Trophoblast cell (in vitro differentiated cells and primary cell): ENCODE results near the gene C1GALT1C1.
A peak's percentile ranks its signal among the peaks of the same experiment; 100 is the strongest.
"Not testable (repeated sequence)": the region's sequence is repeated elsewhere in the genome, so short reads cannot be mapped to it uniquely, and the experiment has no call there.

Experiments
- DNase-seq, 2 donors: peaks; one replicate each; pipeline ENCODE4 v3.0.0-alpha.2; 2016
- H2AFZ ChIP-seq: 2 replicates; pipeline ENCODE4 v1.6.1; 2013; ENCODE audit warnings: low read length, moderate library complexity, mild to moderate bottlenecking; ENCODE audit not compliant: insufficient read depth, poor library complexity
- H2AK5ac ChIP-seq: 2 replicates; pipeline ENCODE4 v1.6.1; 2013; ENCODE audit warnings: mild to moderate bottlenecking, low read length
- H2BK120ac ChIP-seq: 2 replicates; pipeline ENCODE4 v1.6.1; 2013; ENCODE audit warnings: low read length, mild to moderate bottlenecking, moderate library complexity; ENCODE audit not compliant: insufficient read depth, poor library complexity
- H2BK12ac ChIP-seq: 2 replicates; pipeline ENCODE4 v1.6.1; 2013; ENCODE audit warnings: mild to moderate bottlenecking, low read length, moderate library complexity
- H2BK5ac ChIP-seq: 2 replicates; pipeline ENCODE4 v1.6.1; 2013; ENCODE audit warnings: low read length, low read depth, moderate library complexity, mild to moderate bottlenecking; ENCODE audit not compliant: poor library complexity
- H3K14ac ChIP-seq: 2 replicates; pipeline ENCODE4 v1.6.1; 2013; ENCODE audit warnings: mild to moderate bottlenecking, low read length
- H3K18ac ChIP-seq: 2 replicates; pipeline ENCODE4 v1.6.1; 2013; ENCODE audit warnings: mild to moderate bottlenecking, low read length
- H3K23ac ChIP-seq: 2 replicates; pipeline ENCODE4 v1.6.1; 2013; ENCODE audit warnings: low read length
- H3K27ac ChIP-seq: 2 replicates; pipeline ENCODE4 v1.5.1; 2013; ENCODE audit warnings: low read depth, mild to moderate bottlenecking, inconsistent platforms, low read length, moderate library complexity
- H3K27me3 ChIP-seq: 2 replicates; pipeline ENCODE4 v1.6.1; 2013; ENCODE audit warnings: inconsistent platforms, mild to moderate bottlenecking, low read length, moderate library complexity; ENCODE audit not compliant: insufficient read depth
- H3K36me3 ChIP-seq, 2 experiments: 1 replicate in 1 of 2; 2 replicates in 1 of 2; pipeline ENCODE4 v1.6.1; 2013; ENCODE audit warnings: low read length in 2 of 2, mild to moderate bottlenecking in 2 of 2, moderate library complexity in 1 of 2; ENCODE audit not compliant: insufficient read depth in 2 of 2, control insufficient read depth in 1 of 2
- H3K4ac ChIP-seq: 2 replicates; pipeline ENCODE4 v1.6.1; 2013; ENCODE audit warnings: low read depth, mild to moderate bottlenecking, low read length, moderate library complexity
- H3K4me1 ChIP-seq, 2 experiments: 1 replicate in 1 of 2; 2 replicates in 1 of 2; pipeline ENCODE4 v1.6.1; 2013; ENCODE audit warnings: low read length in 2 of 2, mild to moderate bottlenecking in 2 of 2, moderate library complexity in 1 of 2; ENCODE audit not compliant: insufficient read depth in 2 of 2, control insufficient read depth in 1 of 2
- H3K4me2 ChIP-seq: 2 replicates; pipeline ENCODE4 v1.6.1; 2013; ENCODE audit warnings: inconsistent platforms, mild to moderate bottlenecking, low read length, moderate library complexity
- H3K4me3 ChIP-seq: 2 replicates; pipeline ENCODE4 v1.5.1; 2013; ENCODE audit warnings: mild to moderate bottlenecking, low read depth, low read length, inconsistent platforms
- H3K79me1 ChIP-seq: one replicate; pipeline ENCODE4 v1.6.1; 2013; ENCODE audit warnings: low read length
- H3K79me2 ChIP-seq: 2 replicates; pipeline ENCODE4 v1.6.1; 2013; ENCODE audit warnings: low read length, mild to moderate bottlenecking; ENCODE audit not compliant: control insufficient read depth, insufficient read depth, poor library complexity
- H3K9ac ChIP-seq: 2 replicates; pipeline ENCODE4 v1.6.1; 2013; ENCODE audit warnings: mild to moderate bottlenecking, low read length
- H3K9me3 ChIP-seq: 2 replicates; pipeline ENCODE4 v1.6.1; 2013; ENCODE audit warnings: low read depth, mild to moderate bottlenecking, control low read depth, inconsistent platforms, low read length; ENCODE audit not compliant: insufficient read depth
- H4K12ac ChIP-seq: 2 replicates; pipeline ENCODE4 v1.6.1; 2013; ENCODE audit warnings: low read depth, mild to moderate bottlenecking, low read length, moderate library complexity
- H4K8ac ChIP-seq: 2 replicates; pipeline ENCODE4 v1.6.1; 2013; ENCODE audit warnings: low read depth, mild to moderate bottlenecking, low read length, moderate library complexity
- H4K91ac ChIP-seq: one replicate; pipeline ENCODE4 v1.6.1; 2013; ENCODE audit warnings: low read depth, mild to moderate bottlenecking, low read length, moderate library complexity
- WGBS: extraction: QIAGEN DNeasy Blood & Tissue Kit; methylation state at CpG from one replicate; pipeline ENCODE4 v1.1.7; 2013; ENCODE audit warnings: missing lambda C conversion rate; ENCODE audit not compliant: insufficient read length, insufficient coverage; ENCODE audit errors: extremely low coverage; 5-methylcytosine and 5-hydroxymethylcytosine counted together

Gene C1GALT1C1

DNA sequence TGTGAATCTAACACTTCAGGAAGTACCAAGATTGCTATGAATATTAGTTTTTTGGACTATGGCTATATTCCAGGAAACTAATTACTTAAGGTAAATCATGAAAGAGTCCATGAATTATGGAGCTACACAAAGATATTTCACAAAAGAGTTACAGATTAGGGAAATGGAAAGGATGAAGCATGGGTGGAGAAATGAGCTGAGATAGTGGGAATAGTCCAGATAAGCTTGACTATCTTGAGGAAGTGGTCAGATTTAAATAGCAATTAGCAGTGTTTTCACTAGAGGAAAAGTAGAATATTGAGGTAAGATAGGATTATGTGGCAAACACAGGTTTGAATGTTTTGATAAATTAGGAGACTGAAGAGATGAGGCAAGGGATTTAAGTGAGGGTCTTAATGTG, 42.1 kb upstream of the C1GALT1C1 start:
- H3K9ac ChIP-seq: no peak overlapping the region
- H3K4me2 ChIP-seq: no peak overlapping the region
- H3K36me3 ChIP-seq: no peaks in the 10 kb centered on the region
- no peak overlapping the region for H3K18ac ChIP-seq
- H2BK5ac ChIP-seq: no peak overlapping the region
- no peak overlapping the region for H3K27ac ChIP-seq
- no peak overlapping the region for H4K8ac ChIP-seq
- H3K4me3 ChIP-seq: no peak overlapping the region
- H3K9me3 ChIP-seq: no peaks in the 10 kb centered on the region
- no peaks in the 10 kb centered on the region for H3K4me1 ChIP-seq
- no peaks in the 10 kb centered on the region for H3K79me1 ChIP-seq
- no peak for DNase-seq
- no peak overlapping the region for H3K14ac ChIP-seq
- H2BK12ac ChIP-seq: no peak overlapping the region
- H3K27me3 ChIP-seq: no peaks in the 10 kb centered on the region
- H4K12ac ChIP-seq: no peak overlapping the region
- H2BK120ac ChIP-seq: no peak overlapping the region
- no peak overlapping the region for H3K23ac ChIP-seq
- no peak overlapping the region for H3K4ac ChIP-seq
- no peak overlapping the region for H2AFZ ChIP-seq
- H2AK5ac ChIP-seq: no peak overlapping the region
- no peak overlapping the region for H4K91ac ChIP-seq
- H3K79me2 ChIP-seq: no peaks in the 10 kb centered on the region

DNA sequence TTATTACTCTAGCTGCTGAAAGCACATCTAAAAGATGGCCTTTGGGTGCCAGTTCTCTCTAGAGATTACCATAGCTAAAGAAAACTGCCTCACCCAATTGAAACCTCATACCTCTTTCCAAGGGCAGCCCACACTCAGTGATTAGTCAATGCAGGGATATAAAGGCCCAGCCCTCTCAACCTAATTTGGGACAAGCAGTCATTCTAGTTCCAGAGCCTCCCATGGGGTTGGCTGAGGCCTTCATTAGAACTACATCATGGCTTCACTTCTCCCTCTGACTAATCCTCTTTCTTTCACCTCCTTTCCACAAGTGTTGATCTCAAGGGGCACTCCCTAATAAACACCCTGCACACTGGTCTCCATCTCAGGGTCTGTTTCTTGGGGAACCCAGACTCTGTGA, 38.5 kb upstream of the C1GALT1C1 start:
- Histone ChIP-seq H3K4me3 (no peak overlapping the region), H3K23ac (no peak overlapping the region), H4K91ac (no peak overlapping the region), H3K4ac (no peak overlapping the region), H3K36me3 (no peaks in the 10 kb centered on the region), H2AK5ac (no peak overlapping the region), H3K4me1 (no peaks in the 10 kb centered on the region), H3K79me1 (no peaks in the 10 kb centered on the region), H3K27ac (no peak overlapping the region), H3K79me2 (no peaks in the 10 kb centered on the region), H3K9ac (no peak overlapping the region), H3K27me3 (no peaks in the 10 kb centered on the region), H2BK120ac (no peak overlapping the region), H4K8ac (no peak overlapping the region), H3K9me3 (no peaks in the 10 kb centered on the region), H4K12ac (no peak overlapping the region), H3K14ac (no peak overlapping the region), H3K4me2 (no peak overlapping the region), H3K18ac (no peak overlapping the region), H2BK12ac (no peak overlapping the region), H2AFZ (no peak overlapping the region), H2BK5ac (no peak overlapping the region)
- no peak for DNase-seq

DNA sequence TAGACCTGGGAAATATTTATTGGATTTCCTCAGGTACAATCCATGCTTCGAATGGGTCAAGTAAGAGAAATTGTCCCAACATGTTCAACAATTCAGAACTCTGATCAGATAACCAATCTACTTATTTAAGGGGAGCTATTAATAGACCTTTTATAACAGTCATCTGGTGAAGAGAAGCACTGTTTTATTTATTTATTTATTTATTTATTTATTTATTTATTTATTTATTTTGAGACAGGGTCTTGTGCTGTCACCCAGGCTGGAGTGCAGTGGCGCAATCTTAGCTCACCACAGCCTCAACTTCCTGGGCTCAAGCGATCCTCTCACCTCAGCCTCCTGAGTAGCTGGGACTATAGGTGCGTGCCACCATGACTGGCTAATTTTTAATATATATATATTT, 34.7 kb upstream of the C1GALT1C1 start:
- not testable (repeated sequence) for H3K14ac ChIP-seq

DNA sequence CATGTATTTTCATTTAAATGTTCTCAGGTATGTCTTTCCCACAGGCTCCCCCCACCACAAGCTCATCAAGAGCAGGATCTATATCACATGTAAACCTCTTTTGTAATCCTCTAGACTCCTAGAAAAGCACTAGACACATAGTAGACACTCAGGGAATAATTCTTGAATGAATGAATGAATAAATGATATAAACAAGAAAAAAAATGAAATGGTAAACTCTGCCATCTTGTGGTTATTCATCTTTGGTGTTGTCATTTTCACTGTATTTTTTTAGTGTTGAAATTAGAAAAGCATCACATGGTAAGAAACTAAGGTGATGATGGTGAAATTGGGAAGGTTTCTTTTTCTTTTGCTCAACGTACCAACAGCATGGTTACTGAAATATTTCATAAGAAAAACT, 34.2 kb upstream of the C1GALT1C1 start:
- Histone ChIP-seq H2BK120ac (no peak overlapping the region), H3K4me1 (no peaks in the 10 kb centered on the region), H3K79me2 (no peaks in the 10 kb centered on the region), H3K27me3 (no peaks in the 10 kb centered on the region), H3K9ac (no peak overlapping the region), H3K4me3 (no peak overlapping the region), H4K8ac (no peak overlapping the region), H3K4ac (no peak overlapping the region), H2BK12ac (no peak overlapping the region), H3K23ac (no peak overlapping the region), H2AK5ac (no peak overlapping the region), H4K12ac (no peak overlapping the region), H2AFZ (no peak overlapping the region), H3K9me3 (no peaks in the 10 kb centered on the region), H4K91ac (no peak overlapping the region), H3K4me2 (no peak overlapping the region), H2BK5ac (no peak overlapping the region), H3K14ac (no peak overlapping the region), H3K18ac (no peak overlapping the region), H3K27ac (no peak overlapping the region), H3K36me3 (no peaks in the 10 kb centered on the region), H3K79me1 (no peaks in the 10 kb centered on the region)
- WGBS: no CpG with 5 or more reads among the region's 1 CpG
- peak in 1 of 2 donors; percentile 43 for DNase-seq

More for the DNA sequence above, 34.7 kb upstream of the C1GALT1C1 start:
- not testable (repeated sequence) for H3K4ac ChIP-seq, H3K27me3 ChIP-seq, H3K18ac ChIP-seq, H3K9me3 ChIP-seq, H3K9ac ChIP-seq, H3K4me2 ChIP-seq, H2AFZ ChIP-seq, H4K91ac ChIP-seq, H2AK5ac ChIP-seq, H3K23ac ChIP-seq, DNase-seq, H4K8ac ChIP-seq, H3K4me1 ChIP-seq, H2BK5ac ChIP-seq, H2BK12ac ChIP-seq, H4K12ac ChIP-seq, H3K36me3 ChIP-seq, H3K79me1 ChIP-seq, H2BK120ac ChIP-seq, H3K4me3 ChIP-seq, H3K79me2 ChIP-seq, H3K27ac ChIP-seq
- no CpG with 5 or more reads among the region's 4 CpGs for WGBS

DNA sequence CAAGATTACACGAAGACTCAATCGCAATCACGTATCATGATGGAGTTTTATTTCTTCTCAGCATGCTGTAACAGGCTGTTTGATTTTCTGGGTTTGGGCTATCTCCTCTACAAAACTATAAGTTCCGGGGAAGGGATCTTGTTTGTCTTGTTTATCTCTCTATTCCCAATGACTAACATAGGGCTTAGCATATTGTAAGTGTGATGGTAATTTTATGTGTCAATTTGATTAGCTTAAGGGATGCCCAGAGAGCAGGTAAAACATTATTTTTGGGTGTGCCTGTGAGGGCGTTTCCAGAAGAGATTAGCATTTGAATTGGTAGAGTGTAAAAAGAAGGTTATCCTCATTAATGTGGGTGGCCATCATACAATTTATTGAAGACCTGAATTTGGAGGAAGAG, 32.8 kb upstream of the C1GALT1C1 start:
- no peaks in the 10 kb centered on the region for H3K27me3 ChIP-seq
- H4K91ac ChIP-seq: no peak overlapping the region
- no peak overlapping the region for H4K12ac ChIP-seq
- no CpG with 5 or more reads among the region's 5 CpGs for WGBS
- no peak overlapping the region for H3K4me3 ChIP-seq
- no peak overlapping the region for H3K4ac ChIP-seq
- no peak overlapping the region for H2BK120ac ChIP-seq
- no peaks in the 10 kb centered on the region for H3K4me1 ChIP-seq
- no peak overlapping the region for H3K9ac ChIP-seq
- H2BK5ac ChIP-seq: no peak overlapping the region
- H3K79me1 ChIP-seq: no peaks in the 10 kb centered on the region
- H2AFZ ChIP-seq: no peak overlapping the region
- no peak overlapping the region for H2BK12ac ChIP-seq
- no peaks in the 10 kb centered on the region for H3K9me3 ChIP-seq
- no peak overlapping the region for H2AK5ac ChIP-seq
- DNase-seq: no peak
- no peaks in the 10 kb centered on the region for H3K79me2 ChIP-seq
- no peak overlapping the region for H3K18ac ChIP-seq
- no peaks in the 10 kb centered on the region for H3K36me3 ChIP-seq
- H3K27ac ChIP-seq: no peak overlapping the region
- H3K23ac ChIP-seq: no peak overlapping the region
- H4K8ac ChIP-seq: no peak overlapping the region
- no peak overlapping the region for H3K14ac ChIP-seq
- H3K4me2 ChIP-seq: no peak overlapping the region
